ENCODE results near the gene DCTN5. TPM values are rescaled to one million over a fixed set of nuclear protein-coding genes. Genes with fewer than 3 reads are reported as not detected.

The DCTN5 gene
- total and polyA plus RNA-seq, 2 of the 13 experiments (the other 11 are each of a cell fraction or from before 2014, with no cell fraction given) = 105 to 207 TPM

DNA sequence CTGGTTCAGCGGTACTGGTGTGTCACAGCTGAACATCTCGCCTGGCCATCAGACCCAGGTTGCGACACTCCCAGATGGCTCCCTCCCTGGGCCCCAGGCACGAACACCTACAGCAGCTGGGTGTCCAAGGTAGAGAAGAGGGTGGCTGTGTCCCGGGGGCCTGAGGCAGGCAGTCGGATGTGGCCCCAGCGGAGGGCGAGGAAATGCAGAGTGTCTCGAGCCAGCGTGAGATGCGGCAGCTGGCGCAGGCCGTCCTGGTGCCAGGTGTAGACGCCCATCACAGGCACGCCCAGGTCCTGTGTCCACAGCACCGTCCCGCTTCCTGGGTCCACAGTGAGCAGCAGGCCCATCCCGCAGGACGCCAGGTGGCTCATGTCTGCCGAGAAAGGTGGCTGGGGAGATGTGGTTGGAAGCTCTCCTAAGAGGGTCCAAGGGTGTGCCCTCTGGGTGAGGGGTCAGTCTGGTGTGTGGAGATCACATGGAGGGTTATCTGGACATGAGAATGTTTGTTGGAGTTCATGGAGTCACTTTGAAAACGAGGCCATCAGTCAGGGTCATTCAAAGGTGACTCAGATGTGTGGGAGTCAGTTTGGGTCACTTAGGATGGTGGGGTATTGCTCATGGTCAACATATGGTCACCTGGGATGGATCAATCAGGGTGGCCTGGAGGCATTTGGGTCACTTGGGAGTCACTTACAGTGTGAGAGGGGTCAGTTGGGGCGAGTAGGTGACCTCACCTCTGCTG is 63.7 kb downstream of the DCTN5 start (continued):
- TF ChIP-seq, protein P1, sequence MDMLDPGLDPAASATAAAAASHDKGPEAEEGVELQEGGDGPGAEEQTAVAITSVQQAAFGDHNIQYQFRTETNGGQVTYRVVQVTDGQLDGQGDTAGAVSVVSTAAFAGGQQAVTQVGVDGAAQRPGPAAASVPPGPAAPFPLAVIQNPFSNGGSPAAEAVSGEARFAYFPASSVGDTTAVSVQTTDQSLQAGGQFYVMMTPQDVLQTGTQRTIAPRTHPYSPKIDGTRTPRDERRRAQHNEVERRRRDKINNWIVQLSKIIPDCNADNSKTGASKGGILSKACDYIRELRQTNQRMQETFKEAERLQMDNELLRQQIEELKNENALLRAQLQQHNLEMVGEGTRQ (IDR thresholded peaks at IDR 0.05; ENCODE audit: low read depth, low read length) = 0 out of 2 replicates have a peak, but pooled peaks have one; percentile 39
- TF ChIP-seq, protein P1 (CRISPR knock-in tag; IDR thresholded peaks at IDR 0.05; ENCODE audit: borderline replicate concordance) = no peak
- TF ChIP-seq, protein P2, sequence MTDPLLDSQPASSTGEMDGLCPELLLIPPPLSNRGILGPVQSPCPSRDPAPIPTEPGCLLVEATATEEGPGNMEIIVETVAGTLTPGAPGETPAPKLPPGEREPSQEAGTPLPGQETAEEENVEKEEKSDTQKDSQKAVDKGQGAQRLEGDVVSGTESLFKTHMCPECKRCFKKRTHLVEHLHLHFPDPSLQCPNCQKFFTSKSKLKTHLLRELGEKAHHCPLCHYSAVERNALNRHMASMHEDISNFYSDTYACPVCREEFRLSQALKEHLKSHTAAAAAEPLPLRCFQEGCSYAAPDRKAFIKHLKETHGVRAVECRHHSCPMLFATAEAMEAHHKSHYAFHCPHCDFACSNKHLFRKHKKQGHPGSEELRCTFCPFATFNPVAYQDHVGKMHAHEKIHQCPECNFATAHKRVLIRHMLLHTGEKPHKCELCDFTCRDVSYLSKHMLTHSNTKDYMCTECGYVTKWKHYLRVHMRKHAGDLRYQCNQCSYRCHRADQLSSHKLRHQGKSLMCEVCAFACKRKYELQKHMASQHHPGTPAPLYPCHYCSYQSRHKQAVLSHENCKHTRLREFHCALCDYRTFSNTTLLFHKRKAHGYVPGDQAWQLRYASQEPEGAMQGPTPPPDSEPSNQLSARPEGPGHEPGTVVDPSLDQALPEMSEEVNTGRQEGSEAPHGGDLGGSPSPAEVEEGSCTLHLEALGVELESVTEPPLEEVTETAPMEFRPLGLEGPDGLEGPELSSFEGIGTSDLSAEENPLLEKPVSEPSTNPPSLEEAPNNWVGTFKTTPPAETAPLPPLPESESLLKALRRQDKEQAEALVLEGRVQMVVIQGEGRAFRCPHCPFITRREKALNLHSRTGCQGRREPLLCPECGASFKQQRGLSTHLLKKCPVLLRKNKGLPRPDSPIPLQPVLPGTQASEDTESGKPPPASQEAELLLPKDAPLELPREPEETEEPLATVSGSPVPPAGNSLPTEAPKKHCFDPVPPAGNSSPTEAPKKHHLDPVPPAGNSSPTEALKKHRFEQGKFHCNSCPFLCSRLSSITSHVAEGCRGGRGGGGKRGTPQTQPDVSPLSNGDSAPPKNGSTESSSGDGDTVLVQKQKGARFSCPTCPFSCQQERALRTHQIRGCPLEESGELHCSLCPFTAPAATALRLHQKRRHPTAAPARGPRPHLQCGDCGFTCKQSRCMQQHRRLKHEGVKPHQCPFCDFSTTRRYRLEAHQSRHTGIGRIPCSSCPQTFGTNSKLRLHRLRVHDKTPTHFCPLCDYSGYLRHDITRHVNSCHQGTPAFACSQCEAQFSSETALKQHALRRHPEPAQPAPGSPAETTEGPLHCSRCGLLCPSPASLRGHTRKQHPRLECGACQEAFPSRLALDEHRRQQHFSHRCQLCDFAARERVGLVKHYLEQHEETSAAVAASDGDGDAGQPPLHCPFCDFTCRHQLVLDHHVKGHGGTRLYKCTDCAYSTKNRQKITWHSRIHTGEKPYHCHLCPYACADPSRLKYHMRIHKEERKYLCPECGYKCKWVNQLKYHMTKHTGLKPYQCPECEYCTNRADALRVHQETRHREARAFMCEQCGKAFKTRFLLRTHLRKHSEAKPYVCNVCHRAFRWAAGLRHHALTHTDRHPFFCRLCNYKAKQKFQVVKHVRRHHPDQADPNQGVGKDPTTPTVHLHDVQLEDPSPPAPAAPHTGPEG (CRISPR knock-in tag; IDR thresholded peaks at IDR 0.05) = no peak
- TF ChIP-seq ZNF841 (CRISPR knock-in tag; IDR thresholded peaks at IDR 0.05; ENCODE audit: borderline replicate concordance) = no peak
- TF ChIP-seq IRX3 (CRISPR knock-in tag; IDR thresholded peaks at IDR 0.05; ENCODE audit: borderline replicate concordance, low read depth) = no peak
- peak; percentile 47; the same call in 1 of the 2 replicates for TF ChIP-seq KMT2A (CRISPR knock-in tag; IDR thresholded peaks at IDR 0.05)
- TF ChIP-seq SNAPC2 (CRISPR knock-in tag; IDR thresholded peaks at IDR 0.05) = no peak
- TF ChIP-seq TEAD3 (CRISPR knock-in tag; optimal IDR thresholded peaks at IDR 0.05; ENCODE audit: borderline replicate concordance) = peak; percentile 19
- TF ChIP-seq, protein P3, sequence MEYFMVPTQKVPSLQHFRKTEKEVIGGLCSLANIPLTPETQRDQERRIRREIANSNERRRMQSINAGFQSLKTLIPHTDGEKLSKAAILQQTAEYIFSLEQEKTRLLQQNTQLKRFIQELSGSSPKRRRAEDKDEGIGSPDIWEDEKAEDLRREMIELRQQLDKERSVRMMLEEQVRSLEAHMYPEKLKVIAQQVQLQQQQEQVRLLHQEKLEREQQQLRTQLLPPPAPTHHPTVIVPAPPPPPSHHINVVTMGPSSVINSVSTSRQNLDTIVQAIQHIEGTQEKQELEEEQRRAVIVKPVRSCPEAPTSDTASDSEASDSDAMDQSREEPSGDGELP (IDR thresholded peaks at IDR 0.05; ENCODE audit: borderline replicate concordance, low read depth) = peak; percentile 40; the same call in 1 of the 2 replicates
- TF ChIP-seq EP300 (IDR thresholded peaks at IDR 0.05; ENCODE audit: low read depth in 2 of 2, low read length in 2 of 2) = peak; percentile 0 to 43; a peak in 2 of 4 replicates
- TF ChIP-seq EP300 (CRISPR knock-in tag; IDR thresholded peaks at IDR 0.05; ENCODE audit: borderline replicate concordance) = no peak
- TF ChIP-seq SYNCRIP (IDR thresholded peaks at IDR 0.05; ENCODE audit: insufficient read depth, low read depth, low read length) = no peak
- TF ChIP-seq, protein P4, sequence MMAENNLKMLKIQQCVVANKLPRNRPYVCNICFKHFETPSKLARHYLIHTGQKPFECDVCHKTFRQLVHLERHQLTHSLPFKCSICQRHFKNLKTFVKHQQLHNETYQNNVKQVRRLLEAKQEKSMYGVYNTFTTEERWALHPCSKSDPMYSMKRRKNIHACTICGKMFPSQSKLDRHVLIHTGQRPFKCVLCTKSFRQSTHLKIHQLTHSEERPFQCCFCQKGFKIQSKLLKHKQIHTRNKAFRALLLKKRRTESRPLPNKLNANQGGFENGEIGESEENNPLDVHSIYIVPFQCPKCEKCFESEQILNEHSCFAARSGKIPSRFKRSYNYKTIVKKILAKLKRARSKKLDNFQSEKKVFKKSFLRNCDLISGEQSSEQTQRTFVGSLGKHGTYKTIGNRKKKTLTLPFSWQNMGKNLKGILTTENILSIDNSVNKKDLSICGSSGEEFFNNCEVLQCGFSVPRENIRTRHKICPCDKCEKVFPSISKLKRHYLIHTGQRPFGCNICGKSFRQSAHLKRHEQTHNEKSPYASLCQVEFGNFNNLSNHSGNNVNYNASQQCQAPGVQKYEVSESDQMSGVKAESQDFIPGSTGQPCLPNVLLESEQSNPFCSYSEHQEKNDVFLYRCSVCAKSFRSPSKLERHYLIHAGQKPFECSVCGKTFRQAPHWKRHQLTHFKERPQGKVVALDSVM (CRISPR knock-in tag; IDR thresholded peaks at IDR 0.05) = no peak
- TF ChIP-seq, protein P5, sequence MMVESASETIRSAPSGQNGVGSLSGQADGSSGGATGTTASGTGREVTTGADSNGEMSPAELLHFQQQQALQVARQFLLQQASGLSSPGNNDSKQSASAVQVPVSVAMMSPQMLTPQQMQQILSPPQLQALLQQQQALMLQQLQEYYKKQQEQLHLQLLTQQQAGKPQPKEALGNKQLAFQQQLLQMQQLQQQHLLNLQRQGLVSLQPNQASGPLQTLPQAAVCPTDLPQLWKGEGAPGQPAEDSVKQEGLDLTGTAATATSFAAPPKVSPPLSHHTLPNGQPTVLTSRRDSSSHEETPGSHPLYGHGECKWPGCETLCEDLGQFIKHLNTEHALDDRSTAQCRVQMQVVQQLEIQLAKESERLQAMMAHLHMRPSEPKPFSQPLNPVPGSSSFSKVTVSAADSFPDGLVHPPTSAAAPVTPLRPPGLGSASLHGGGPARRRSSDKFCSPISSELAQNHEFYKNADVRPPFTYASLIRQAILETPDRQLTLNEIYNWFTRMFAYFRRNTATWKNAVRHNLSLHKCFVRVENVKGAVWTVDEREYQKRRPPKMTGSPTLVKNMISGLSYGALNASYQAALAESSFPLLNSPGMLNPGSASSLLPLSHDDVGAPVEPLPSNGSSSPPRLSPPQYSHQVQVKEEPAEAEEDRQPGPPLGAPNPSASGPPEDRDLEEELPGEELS (CRISPR knock-in tag; IDR thresholded peaks at IDR 0.05) = no peak
- TF ChIP-seq ARNT (IDR thresholded peaks at IDR 0.05) = no peak
- TF ChIP-seq RAD51 (IDR thresholded peaks at IDR 0.05; ENCODE audit: borderline replicate concordance) = no peak
